IPS-18c (cell line): ENCODE measurements around the gene USP5.
"Not testable (repeated sequence)": the region's sequence is repeated elsewhere in the genome, so short reads cannot be mapped to it uniquely, and the experiment has no call there.

Experiments used
- H3K4me3 ChIP-seq: 2 replicates; pipeline ENCODE4 v1.7.0; 2013; ENCODE audit warnings: low read depth, mild to moderate bottlenecking, low read length, moderate library complexity; ENCODE audit not compliant: insufficient read depth
- H3K9me3 ChIP-seq: one replicate; pipeline ENCODE4 v1.6.1; 2013; ENCODE audit warnings: mild to moderate bottlenecking, low read length, moderate library complexity; ENCODE audit not compliant: control insufficient read depth, insufficient read depth

USP5 gene

GRCh38 chr12:6850796-6851152 is 1.2 kb upstream of the USP5 start:
- Histone ChIP-seq H3K9me3 (no peaks in the 10 kb centered on the region), H3K4me3 (peak overlapping the region; percentile 79)

GRCh38 chr12:6851153-6851920 is 613 bp upstream of the USP5 start, which contains the start of gene CDCA3:
Gene CDCA3 (minus strand): TSS chr12:6851286. CDS start chr12:6850952, 334 bp downstream.
- Histone ChIP-seq H3K9me3 (no peaks in the 10 kb centered on the region), H3K4me3 (peak within 1 kb of the TSS; percentile 79)

- H3K4me3 ChIP-seq = peak overlapping the region; percentile 79
- no peaks in the 10 kb centered on the region for H3K9me3 ChIP-seq
Observed at GRCh38 chr12:6852651-6853354, 853 bp downstream of the USP5 start.

- H3K9me3 ChIP-seq = no peaks in the 10 kb centered on the region
- H3K4me3 ChIP-seq = no peak overlapping the region
Observed at GRCh38 chr12:6853626-6854025, 1.7 kb downstream of the USP5 start.

- H3K4me3 ChIP-seq = no peak overlapping the region
Observed at GRCh38 chr12:6854036-6854435, 2.1 kb downstream of the USP5 start.

GRCh38 chr12:6855322-6855721 is 3.4 kb downstream of the USP5 start:
- Histone ChIP-seq H3K4me3 (no peak overlapping the region), H3K9me3 (no peaks in the 10 kb centered on the region)

More at GRCh38 chr12:6854036-6854435, 2.1 kb downstream of the USP5 start:
- H3K9me3 ChIP-seq = no peaks in the 10 kb centered on the region

- H3K9me3 ChIP-seq = no peaks in the 10 kb centered on the region
- no peak overlapping the region for H3K4me3 ChIP-seq
Observed at GRCh38 chr12:6858799-6859198, 6.8 kb downstream of the USP5 start.

GRCh38 chr12:6860116-6860515 is 8.2 kb downstream of the USP5 start:
- H3K9me3 ChIP-seq = no peaks in the 10 kb centered on the region
- H3K4me3 ChIP-seq = no peak overlapping the region

- H3K9me3 ChIP-seq = no peaks in the 10 kb centered on the region
- H3K4me3 ChIP-seq = no peak overlapping the region
Observed at GRCh38 chr12:6860942-6861341, 9.0 kb downstream of the USP5 start.

- Histone ChIP-seq H3K9me3 (no peaks in the 10 kb centered on the region), H3K4me3 (no peak overlapping the region)
Observed at GRCh38 chr12:6861391-6861790, 9.4 kb downstream of the USP5 start.

- Histone ChIP-seq H3K9me3 (no peaks in the 10 kb centered on the region), H3K4me3 (no peak overlapping the region)
Observed at GRCh38 chr12:6863033-6863432, 11.1 kb downstream of the USP5 start.

- Histone ChIP-seq H3K9me3 (peaks cover 2% of the 10 kb centered on the region), H3K4me3 (no peak overlapping the region)
Observed at GRCh38 chr12:6863586-6864321, 11.8 kb downstream of the USP5 start.

- H3K9me3 ChIP-seq, H3K4me3 ChIP-seq: not testable (repeated sequence)
Observed at GRCh38 chr12:6865307-6865706, 13.4 kb downstream of the USP5 start.

GRCh38 chr12:6866163-6866919 is 14.4 kb downstream of the USP5 start:
- peaks cover 2% of the 10 kb centered on the region for H3K9me3 ChIP-seq
- peak overlapping the region; percentile 45 for H3K4me3 ChIP-seq

GRCh38 chr12:6866920-6867412 is 15.0 kb downstream of the USP5 start:
- Histone ChIP-seq H3K9me3 (peaks cover 2% of the 10 kb centered on the region), H3K4me3 (peak overlapping the region; percentile 45)

- Histone ChIP-seq H3K4me3 (peak within 1 kb of the TSS; percentile 94), H3K9me3 (peaks cover 2% of the 10 kb centered on the region)
Observed at GRCh38 chr12:6867413-6868210, 15.7 kb downstream of the USP5 start, which contains the start of gene TPI1. Gene TPI1 (plus strand): TSS chr12:6867531. CDS start chr12:6867567, 36 bp downstream.
